ENCODE measurements around the gene DNPEP. TPM values are rescaled to one million over a fixed set of nuclear protein-coding genes. Genes with fewer than 3 reads are reported as not detected.
"Not testable (repeated sequence)": the region's sequence is repeated elsewhere in the genome, so short reads cannot be mapped to it uniquely, and the experiment has no call there.

Gene DNPEP
- total and polyA plus RNA-seq, 2 of the 4 experiments (the other 2 are of a cell fraction) = 74.2 to 89.4 TPM

GRCh38 chr2:219395056-219395455 lies 7.3 kb upstream of the DNPEP start:
- H3K36me3 ChIP-seq (ENCODE audit: control insufficient read depth, insufficient read depth, low read length); ATAC-seq (ENCODE audit: low read depth); H4K91ac ChIP-seq (ENCODE audit: insufficient read depth, low read depth, low read length); H2BK5ac ChIP-seq (ENCODE audit: low read depth, low read length, poor library complexity, severe bottlenecking); H4K20me1 ChIP-seq (ENCODE audit: insufficient read depth, low read length); H3K27ac ChIP-seq (ENCODE audit: insufficient read depth, low read length); CTCF ChIA-PET; H2AK5ac ChIP-seq (ENCODE audit: low read depth, low read length); H3K56ac ChIP-seq (ENCODE audit: extremely low read depth, insufficient read depth, low read length); H2AFZ ChIP-seq (replicated peaks; ENCODE audit: low read length, poor library complexity); H3K4ac ChIP-seq (ENCODE audit: low read depth, low read length); H3K9ac ChIP-seq (ENCODE audit: low read depth, low read length); H3K4me3 ChIP-seq (ENCODE audit: insufficient read depth, low read depth, low read length); BruUV-seq (replicated peaks); H3K14ac ChIP-seq (replicated peaks; ENCODE audit: low read depth, low read length); H4K8ac ChIP-seq (ENCODE audit: low read depth in 2 of 2, low read length in 2 of 2); H2BK20ac ChIP-seq (ENCODE audit: low read depth, low read length); H3K9me1 ChIP-seq (ENCODE audit: insufficient read depth, low read length); H3K23ac ChIP-seq (ENCODE audit: low read depth, low read length); H3K27me3 ChIP-seq (ENCODE audit: control insufficient read depth, insufficient read depth, low read length); H2BK120ac ChIP-seq (ENCODE audit: low read depth, low read length); dilution Hi-C loops (cut with HindIII; ENCODE audit: low sequenced_read_pairs, unreplicated experiment); DNase-seq; H3K79me1 ChIP-seq (ENCODE audit: low read depth in 1 of 2, low read length in 2 of 2); in situ Hi-C loops (cut with MboI; ENCODE audit: low sequenced_read_pairs); intact Hi-C loops (cut with micrococcal nuclease); H2BK15ac ChIP-seq (ENCODE audit: low read depth, low read length); POLR2A ChIA-PET (ENCODE audit: unreplicated experiment); H3K18ac ChIP-seq (ENCODE audit: low read depth, low read length); H4K5ac ChIP-seq (ENCODE audit: low read depth, low read length); H2AK9ac ChIP-seq (replicated peaks; ENCODE audit: low read depth, low read length, poor library complexity); H3K9me3 ChIP-seq (ENCODE audit: control insufficient read depth, insufficient read depth, low read length); H3K4me2 ChIP-seq (ENCODE audit: low read depth, low read length): not testable (repeated sequence)
- H3K4me1 ChIP-seq (ENCODE audit: control insufficient read depth, insufficient read depth, low read length) = peaks cover 11% of the 10 kb centered on the region
- 84% methylated on average over 5 of the region's 9 CpGs; no CpG with 5 or more reads in 1 of the 2 experiments for WGBS, 2 experiments (ENCODE audit: extremely low coverage in 2 of 2, insufficient read length in 1 of 2)

Data from IMR-90 (cell line).